Measurements from ENCODE around the gene PPP1R37. TPM values are rescaled to one million over a fixed set of nuclear protein-coding genes. Genes with fewer than 3 reads are reported as not detected.
"Not testable (repeated sequence)": the region's sequence is repeated elsewhere in the genome, so short reads cannot be mapped to it uniquely, and the experiment has no call there.

Gene PPP1R37
- total and polyA plus RNA-seq, 2 of the 8 experiments (the other 6 are each of a cell fraction or from before 2014, with no cell fraction given) = 14.6 to 25.7 TPM

- TF ChIP-seq POLR2AphosphoS5 (IDR thresholded peaks at IDR 0.05; ENCODE audit: low read depth, low read length) (no peak), SAP30 (IDR thresholded peaks at IDR 0.05; ENCODE audit: insufficient read depth, insufficient replicate concordance, low read length) (no peak), YY1 (IDR thresholded peaks at IDR 0.05; ENCODE audit: low read depth, low read length) (no peak), TAF1 (IDR thresholded peaks at IDR 0.05; ENCODE audit: low read depth, low read length) (no peak), ATF2 (IDR thresholded peaks at IDR 0.05; ENCODE audit: low read length) (no peak)
Observed at GRCh38 chr19:45104658-45105349, 11.8 kb downstream of the PPP1R37 start (continued).

GRCh38 chr19:45106363-45106762 lies 13.4 kb downstream of the PPP1R37 start:
- not testable (repeated sequence) for H2AK5ac ChIP-seq (ENCODE audit: low read depth, low read length); H3K18ac ChIP-seq (ENCODE audit: extremely low read depth, low read length); H3K27me3 ChIP-seq (replicated peaks in 1 of 4; ENCODE audit: control insufficient read depth in 3 of 4, extremely low read depth in 1 of 4, insufficient read depth in 3 of 4, low read length in 3 of 4); H3K4me2 ChIP-seq (ENCODE audit: insufficient read depth in 1 of 2, low read depth in 2 of 2, low read length in 2 of 2); H3K14ac ChIP-seq (ENCODE audit: insufficient read length); H2BK120ac ChIP-seq (replicated peaks; ENCODE audit: low read depth, low read length); H3K23ac ChIP-seq (ENCODE audit: insufficient read length); H3K4me3 ChIP-seq (ENCODE audit: extremely low read depth in 1 of 4, insufficient read depth in 2 of 4, low read depth in 3 of 4, low read length in 4 of 4); H3K36me3 ChIP-seq (ENCODE audit: control insufficient read depth in 2 of 4, insufficient read depth in 4 of 4, low read length in 3 of 4); H2BK12ac ChIP-seq (ENCODE audit: low read depth, low read length); H2BK15ac ChIP-seq (ENCODE audit: low read length); H4K5ac ChIP-seq (ENCODE audit: insufficient read length, low read depth, low read length); H3K4ac ChIP-seq (replicated peaks; ENCODE audit: insufficient read length, low read depth, low read length); H2BK5ac ChIP-seq (ENCODE audit: low read depth, low read length); H4K8ac ChIP-seq (ENCODE audit: extremely low read depth, insufficient read depth, low read length); H2BK20ac ChIP-seq (ENCODE audit: low read length); H3K9me3 ChIP-seq (ENCODE audit: insufficient read depth in 2 of 2, low read depth in 1 of 2, low read length in 1 of 2); FAIRE-seq; H3K56ac ChIP-seq (replicated peaks; ENCODE audit: insufficient read length, low read depth, low read length); H3K27ac ChIP-seq (ENCODE audit: low read depth, low read length); H2AFZ ChIP-seq (ENCODE audit: low read length); H4K91ac ChIP-seq (replicated peaks; ENCODE audit: insufficient read length, low read length); DNase-seq (ENCODE audit: low read depth in 1 of 2, low spot score in 2 of 2); H3K9ac ChIP-seq (replicated peaks in 1 of 4; ENCODE audit: extremely low read depth in 1 of 4, low read depth in 3 of 4, low read length in 3 of 4); H3K23me2 ChIP-seq (ENCODE audit: low read depth, low read length)
- H3K4me1 ChIP-seq (replicated peaks in 1 of 4; ENCODE audit: control insufficient read depth in 3 of 4, insufficient read depth in 4 of 4, low read length in 3 of 4) = peaks cover 0 to 14% (median 4%) of the 10 kb centered on the region in 4 experiments; a peak in 5 of 7 replicates
- CTCF ChIA-PET (ENCODE audit: partially characterized antibody) = interaction anchor here (0.6 to 3.9 kb wide), 5 partner anchors 9 to 31 kb away, joined by 3 to 19 read pairs (median 3); partner anchors contain the start of gene PPP1R37
- peaks cover 35 to 36% of the 10 kb centered on the region in 2 experiments for H4K20me1 ChIP-seq (replicated peaks in 1 of 2; ENCODE audit: control insufficient read depth in 1 of 2, insufficient read depth in 2 of 2, low read length in 2 of 2)
- peaks cover 43% of the 10 kb centered on the region for H3K79me1 ChIP-seq (ENCODE audit: low read depth, low read length)
- POLR2A ChIA-PET (ENCODE audit: partially characterized antibody) = interaction anchor here (0.8 to 8.4 kb wide), 3 partner anchors 8 to 19 kb away, joined by 3 to 70 read pairs (median 30); partner anchors contain the start of gene PPP1R37
- 97% methylated on average over 11 of the region's 11 CpGs; no CpG with 5 or more reads in 1 of the 2 experiments for WGBS, 2 experiments (ENCODE audit: extremely low coverage in 1 of 2, insufficient coverage in 1 of 2, insufficient read length in 1 of 2, insufficient replicate concordance in 2 of 2, low coverage in 1 of 2, low lambda C conversion rate in 2 of 2, missing lambda C conversion rate in 1 of 2)
- peaks cover 6 to 86% of the 10 kb centered on the region in 2 experiments for H3K79me2 ChIP-seq (ENCODE audit: control insufficient read depth in 1 of 2, insufficient read depth in 2 of 2, low read length in 2 of 2)
